GM23338 (cell line): Measurements from ENCODE around the gene SLC43A3.

Source experiments
- CREB1 ChIP-seq: fragments of 250-450 bp; sonication (Bioruptor Pico); IDR thresholded peaks from 2 replicates; pipeline ENCODE4 v1.5.0; 2020; ENCODE audit warnings: low read depth, mild to moderate bottlenecking, moderate library complexity
- EZH2 ChIP-seq: fragments of 200-600 bp; sonication (generic); IDR thresholded peaks from one replicate; pipeline ENCODE4 v1.8.0; 2017; ENCODE audit warnings: antibody characterized with exemption, mild to moderate bottlenecking, low read depth; ENCODE audit not compliant: unreplicated experiment
- EZH2phosphoT487 ChIP-seq: fragments of 200-600 bp; sonication (generic); IDR thresholded peaks from one replicate; pipeline ENCODE4 v1.8.1; 2018; ENCODE audit warnings: antibody characterized with exemption; ENCODE audit not compliant: unreplicated experiment
- JUNB ChIP-seq: IDR thresholded peaks from one replicate; pipeline ENCODE4 v1.6.1; 2016; ENCODE audit warnings: antibody characterized with exemption; ENCODE audit not compliant: unreplicated experiment
- NANOG ChIP-seq: IDR thresholded peaks from 2 replicates; pipeline ENCODE4 v1.6.1; 2016; ENCODE audit warnings: antibody characterized with exemption, borderline replicate concordance
- POLR2AphosphoS5 ChIP-seq: IDR thresholded peaks from 2 replicates; pipeline ENCODE4 v1.6.1; 2016; ENCODE audit warnings: antibody characterized with exemption, low read depth
- STAT1 ChIP-seq: IDR thresholded peaks from one replicate; pipeline ENCODE4 v1.6.1; 2016; ENCODE audit warnings: antibody characterized with exemption; ENCODE audit not compliant: unreplicated experiment
- ZNF114 ChIP-seq: fragments of 250-450 bp; sonication (Bioruptor Pico); IDR thresholded peaks from 2 replicates; pipeline ENCODE4 v1.5.0; 2020; ENCODE audit warnings: mild to moderate bottlenecking, moderate library complexity
- ZNF331 ChIP-seq: fragments of 250-450 bp; sonication (Bioruptor Pico); IDR thresholded peaks from 2 replicates; pipeline ENCODE4 v1.5.0; 2020; ENCODE audit warnings: low read depth, mild to moderate bottlenecking, moderate library complexity
- TF ChIP-seq, protein P1 (sequence below), 2 experiments: fragments of 200-600 bp in 1 of 2; sonication (generic) in 1 of 2; conservative IDR thresholded peaks; 2 replicates each; pipeline versions ENCODE4 v1.5.1 to v1.6.1; 2016 to 2017; ENCODE audit warnings: antibody characterized with exemption in 2 of 2, low read depth in 2 of 2, mild to moderate bottlenecking in 2 of 2, moderate library complexity in 1 of 2
- TF ChIP-seq, protein P2 (sequence below): IDR thresholded peaks from one replicate; pipeline ENCODE4 v1.6.1; 2018; ENCODE audit warnings: antibody characterized with exemption; ENCODE audit not compliant: unreplicated experiment
- TF ChIP-seq, protein P3 (sequence below): IDR thresholded peaks from 2 replicates; pipeline ENCODE4 v1.6.1; 2016; ENCODE audit warnings: antibody characterized with exemption
- TF ChIP-seq, protein P4 (sequence below): fragments of 250-450 bp; sonication (Bioruptor Pico); IDR thresholded peaks from 2 replicates; pipeline ENCODE4 v1.5.0; 2020; ENCODE audit warnings: mild to moderate bottlenecking, moderate library complexity

DNA sequence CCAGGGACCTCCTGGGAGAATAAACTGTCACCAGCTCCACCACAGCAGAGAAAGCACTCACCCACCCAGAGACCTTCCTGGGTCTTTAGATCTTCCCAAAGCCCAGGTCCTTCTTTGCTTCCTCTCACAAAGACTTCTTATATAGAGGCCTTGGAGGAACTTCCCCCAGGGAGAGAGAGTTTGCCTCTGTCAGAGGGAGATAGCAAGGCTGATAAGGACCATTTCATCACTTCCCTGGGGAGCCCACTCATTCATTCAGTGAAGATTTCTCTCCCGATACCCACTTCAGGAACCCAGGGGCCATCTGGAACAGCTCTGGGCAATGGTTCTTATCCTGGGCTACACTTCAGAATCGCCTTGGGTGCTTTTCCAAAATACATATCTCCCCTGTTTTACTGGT is 36.4 kb downstream of the SLC43A3 start, which contains the start of gene PRG2:
- TF ChIP-seq, protein P1, sequence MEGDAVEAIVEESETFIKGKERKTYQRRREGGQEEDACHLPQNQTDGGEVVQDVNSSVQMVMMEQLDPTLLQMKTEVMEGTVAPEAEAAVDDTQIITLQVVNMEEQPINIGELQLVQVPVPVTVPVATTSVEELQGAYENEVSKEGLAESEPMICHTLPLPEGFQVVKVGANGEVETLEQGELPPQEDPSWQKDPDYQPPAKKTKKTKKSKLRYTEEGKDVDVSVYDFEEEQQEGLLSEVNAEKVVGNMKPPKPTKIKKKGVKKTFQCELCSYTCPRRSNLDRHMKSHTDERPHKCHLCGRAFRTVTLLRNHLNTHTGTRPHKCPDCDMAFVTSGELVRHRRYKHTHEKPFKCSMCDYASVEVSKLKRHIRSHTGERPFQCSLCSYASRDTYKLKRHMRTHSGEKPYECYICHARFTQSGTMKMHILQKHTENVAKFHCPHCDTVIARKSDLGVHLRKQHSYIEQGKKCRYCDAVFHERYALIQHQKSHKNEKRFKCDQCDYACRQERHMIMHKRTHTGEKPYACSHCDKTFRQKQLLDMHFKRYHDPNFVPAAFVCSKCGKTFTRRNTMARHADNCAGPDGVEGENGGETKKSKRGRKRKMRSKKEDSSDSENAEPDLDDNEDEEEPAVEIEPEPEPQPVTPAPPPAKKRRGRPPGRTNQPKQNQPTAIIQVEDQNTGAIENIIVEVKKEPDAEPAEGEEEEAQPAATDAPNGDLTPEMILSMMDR (conservative IDR thresholded peaks at IDR 0.05; ENCODE audit: low read depth in 2 of 2), result no peak
- no peak for TF ChIP-seq EZH2phosphoT487
- TF ChIP-seq, protein P2, sequence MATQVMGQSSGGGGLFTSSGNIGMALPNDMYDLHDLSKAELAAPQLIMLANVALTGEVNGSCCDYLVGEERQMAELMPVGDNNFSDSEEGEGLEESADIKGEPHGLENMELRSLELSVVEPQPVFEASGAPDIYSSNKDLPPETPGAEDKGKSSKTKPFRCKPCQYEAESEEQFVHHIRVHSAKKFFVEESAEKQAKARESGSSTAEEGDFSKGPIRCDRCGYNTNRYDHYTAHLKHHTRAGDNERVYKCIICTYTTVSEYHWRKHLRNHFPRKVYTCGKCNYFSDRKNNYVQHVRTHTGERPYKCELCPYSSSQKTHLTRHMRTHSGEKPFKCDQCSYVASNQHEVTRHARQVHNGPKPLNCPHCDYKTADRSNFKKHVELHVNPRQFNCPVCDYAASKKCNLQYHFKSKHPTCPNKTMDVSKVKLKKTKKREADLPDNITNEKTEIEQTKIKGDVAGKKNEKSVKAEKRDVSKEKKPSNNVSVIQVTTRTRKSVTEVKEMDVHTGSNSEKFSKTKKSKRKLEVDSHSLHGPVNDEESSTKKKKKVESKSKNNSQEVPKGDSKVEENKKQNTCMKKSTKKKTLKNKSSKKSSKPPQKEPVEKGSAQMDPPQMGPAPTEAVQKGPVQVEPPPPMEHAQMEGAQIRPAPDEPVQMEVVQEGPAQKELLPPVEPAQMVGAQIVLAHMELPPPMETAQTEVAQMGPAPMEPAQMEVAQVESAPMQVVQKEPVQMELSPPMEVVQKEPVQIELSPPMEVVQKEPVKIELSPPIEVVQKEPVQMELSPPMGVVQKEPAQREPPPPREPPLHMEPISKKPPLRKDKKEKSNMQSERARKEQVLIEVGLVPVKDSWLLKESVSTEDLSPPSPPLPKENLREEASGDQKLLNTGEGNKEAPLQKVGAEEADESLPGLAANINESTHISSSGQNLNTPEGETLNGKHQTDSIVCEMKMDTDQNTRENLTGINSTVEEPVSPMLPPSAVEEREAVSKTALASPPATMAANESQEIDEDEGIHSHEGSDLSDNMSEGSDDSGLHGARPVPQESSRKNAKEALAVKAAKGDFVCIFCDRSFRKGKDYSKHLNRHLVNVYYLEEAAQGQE, result no peak
- TF ChIP-seq, protein P3, sequence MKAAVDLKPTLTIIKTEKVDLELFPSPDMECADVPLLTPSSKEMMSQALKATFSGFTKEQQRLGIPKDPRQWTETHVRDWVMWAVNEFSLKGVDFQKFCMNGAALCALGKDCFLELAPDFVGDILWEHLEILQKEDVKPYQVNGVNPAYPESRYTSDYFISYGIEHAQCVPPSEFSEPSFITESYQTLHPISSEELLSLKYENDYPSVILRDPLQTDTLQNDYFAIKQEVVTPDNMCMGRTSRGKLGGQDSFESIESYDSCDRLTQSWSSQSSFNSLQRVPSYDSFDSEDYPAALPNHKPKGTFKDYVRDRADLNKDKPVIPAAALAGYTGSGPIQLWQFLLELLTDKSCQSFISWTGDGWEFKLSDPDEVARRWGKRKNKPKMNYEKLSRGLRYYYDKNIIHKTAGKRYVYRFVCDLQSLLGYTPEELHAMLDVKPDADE, result no peak
- TF ChIP-seq POLR2AphosphoS5, result no peak
- TF ChIP-seq STAT1, result no peak
- TF ChIP-seq CREB1 (CRISPR knock-in tag), result no peak
- no peak for TF ChIP-seq JUNB
- no peak for TF ChIP-seq EZH2
- no peak for TF ChIP-seq NANOG
- TF ChIP-seq ZNF114 (CRISPR knock-in tag), result no peak
- no peak for TF ChIP-seq ZNF331
- TF ChIP-seq, protein P4, sequence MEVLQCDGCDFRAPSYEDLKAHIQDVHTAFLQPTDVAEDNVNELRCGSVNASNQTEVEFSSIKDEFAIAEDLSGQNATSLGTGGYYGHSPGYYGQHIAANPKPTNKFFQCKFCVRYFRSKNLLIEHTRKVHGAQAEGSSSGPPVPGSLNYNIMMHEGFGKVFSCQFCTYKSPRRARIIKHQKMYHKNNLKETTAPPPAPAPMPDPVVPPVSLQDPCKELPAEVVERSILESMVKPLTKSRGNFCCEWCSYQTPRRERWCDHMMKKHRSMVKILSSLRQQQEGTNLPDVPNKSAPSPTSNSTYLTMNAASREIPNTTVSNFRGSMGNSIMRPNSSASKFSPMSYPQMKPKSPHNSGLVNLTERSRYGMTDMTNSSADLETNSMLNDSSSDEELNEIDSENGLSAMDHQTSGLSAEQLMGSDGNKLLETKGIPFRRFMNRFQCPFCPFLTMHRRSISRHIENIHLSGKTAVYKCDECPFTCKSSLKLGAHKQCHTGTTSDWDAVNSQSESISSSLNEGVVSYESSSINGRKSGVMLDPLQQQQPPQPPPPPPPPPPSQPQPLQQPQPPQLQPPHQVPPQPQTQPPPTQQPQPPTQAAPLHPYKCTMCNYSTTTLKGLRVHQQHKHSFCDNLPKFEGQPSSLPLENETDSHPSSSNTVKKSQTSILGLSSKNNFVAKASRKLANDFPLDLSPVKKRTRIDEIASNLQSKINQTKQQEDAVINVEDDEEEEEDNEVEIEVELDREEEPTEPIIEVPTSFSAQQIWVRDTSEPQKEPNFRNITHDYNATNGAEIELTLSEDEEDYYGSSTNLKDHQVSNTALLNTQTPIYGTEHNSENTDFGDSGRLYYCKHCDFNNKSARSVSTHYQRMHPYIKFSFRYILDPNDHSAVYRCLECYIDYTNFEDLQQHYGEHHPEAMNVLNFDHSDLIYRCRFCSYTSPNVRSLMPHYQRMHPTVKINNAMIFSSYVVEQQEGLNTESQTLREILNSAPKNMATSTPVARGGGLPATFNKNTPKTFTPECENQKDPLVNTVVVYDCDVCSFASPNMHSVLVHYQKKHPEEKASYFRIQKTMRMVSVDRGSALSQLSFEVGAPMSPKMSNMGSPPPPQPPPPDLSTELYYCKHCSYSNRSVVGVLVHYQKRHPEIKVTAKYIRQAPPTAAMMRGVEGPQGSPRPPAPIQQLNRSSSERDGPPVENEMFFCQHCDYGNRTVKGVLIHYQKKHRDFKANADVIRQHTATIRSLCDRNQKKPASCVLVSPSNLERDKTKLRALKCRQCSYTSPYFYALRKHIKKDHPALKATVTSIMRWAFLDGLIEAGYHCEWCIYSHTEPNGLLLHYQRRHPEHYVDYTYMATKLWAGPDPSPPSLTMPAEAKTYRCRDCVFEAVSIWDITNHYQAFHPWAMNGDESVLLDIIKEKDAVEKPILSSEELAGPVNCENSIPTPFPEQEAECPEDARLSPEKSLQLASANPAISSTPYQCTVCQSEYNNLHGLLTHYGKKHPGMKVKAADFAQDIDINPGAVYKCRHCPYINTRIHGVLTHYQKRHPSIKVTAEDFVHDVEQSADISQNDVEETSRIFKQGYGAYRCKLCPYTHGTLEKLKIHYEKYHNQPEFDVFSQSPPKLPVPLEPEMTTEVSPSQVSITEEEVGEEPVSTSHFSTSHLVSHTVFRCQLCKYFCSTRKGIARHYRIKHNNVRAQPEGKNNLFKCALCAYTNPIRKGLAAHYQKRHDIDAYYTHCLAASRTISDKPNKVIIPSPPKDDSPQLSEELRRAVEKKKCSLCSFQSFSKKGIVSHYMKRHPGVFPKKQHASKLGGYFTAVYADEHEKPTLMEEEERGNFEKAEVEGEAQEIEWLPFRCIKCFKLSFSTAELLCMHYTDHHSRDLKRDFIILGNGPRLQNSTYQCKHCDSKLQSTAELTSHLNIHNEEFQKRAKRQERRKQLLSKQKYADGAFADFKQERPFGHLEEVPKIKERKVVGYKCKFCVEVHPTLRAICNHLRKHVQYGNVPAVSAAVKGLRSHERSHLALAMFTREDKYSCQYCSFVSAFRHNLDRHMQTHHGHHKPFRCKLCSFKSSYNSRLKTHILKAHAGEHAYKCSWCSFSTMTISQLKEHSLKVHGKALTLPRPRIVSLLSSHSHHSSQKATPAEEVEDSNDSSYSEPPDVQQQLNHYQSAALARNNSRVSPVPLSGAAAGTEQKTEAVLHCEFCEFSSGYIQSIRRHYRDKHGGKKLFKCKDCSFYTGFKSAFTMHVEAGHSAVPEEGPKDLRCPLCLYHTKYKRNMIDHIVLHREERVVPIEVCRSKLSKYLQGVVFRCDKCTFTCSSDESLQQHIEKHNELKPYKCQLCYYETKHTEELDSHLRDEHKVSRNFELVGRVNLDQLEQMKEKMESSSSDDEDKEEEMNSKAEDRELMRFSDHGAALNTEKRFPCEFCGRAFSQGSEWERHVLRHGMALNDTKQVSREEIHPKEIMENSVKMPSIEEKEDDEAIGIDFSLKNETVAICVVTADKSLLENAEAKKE (CRISPR knock-in tag), result no peak
